HG02623 (cell line): ENCODE data around the gene ZSWIM8.
"Not testable (repeated sequence)": the region's sequence is repeated elsewhere in the genome, so short reads cannot be mapped to it uniquely, and the experiment has no call there.

Experiments
- ATAC-seq: cut with Tn5 transposase; IDR thresholded peaks from one replicate; pipeline ENCODE4 v1.9.1; 2021; ENCODE audit warnings: moderate library complexity; ENCODE audit not compliant: unreplicated experiment

ZSWIM8 gene

DNA sequence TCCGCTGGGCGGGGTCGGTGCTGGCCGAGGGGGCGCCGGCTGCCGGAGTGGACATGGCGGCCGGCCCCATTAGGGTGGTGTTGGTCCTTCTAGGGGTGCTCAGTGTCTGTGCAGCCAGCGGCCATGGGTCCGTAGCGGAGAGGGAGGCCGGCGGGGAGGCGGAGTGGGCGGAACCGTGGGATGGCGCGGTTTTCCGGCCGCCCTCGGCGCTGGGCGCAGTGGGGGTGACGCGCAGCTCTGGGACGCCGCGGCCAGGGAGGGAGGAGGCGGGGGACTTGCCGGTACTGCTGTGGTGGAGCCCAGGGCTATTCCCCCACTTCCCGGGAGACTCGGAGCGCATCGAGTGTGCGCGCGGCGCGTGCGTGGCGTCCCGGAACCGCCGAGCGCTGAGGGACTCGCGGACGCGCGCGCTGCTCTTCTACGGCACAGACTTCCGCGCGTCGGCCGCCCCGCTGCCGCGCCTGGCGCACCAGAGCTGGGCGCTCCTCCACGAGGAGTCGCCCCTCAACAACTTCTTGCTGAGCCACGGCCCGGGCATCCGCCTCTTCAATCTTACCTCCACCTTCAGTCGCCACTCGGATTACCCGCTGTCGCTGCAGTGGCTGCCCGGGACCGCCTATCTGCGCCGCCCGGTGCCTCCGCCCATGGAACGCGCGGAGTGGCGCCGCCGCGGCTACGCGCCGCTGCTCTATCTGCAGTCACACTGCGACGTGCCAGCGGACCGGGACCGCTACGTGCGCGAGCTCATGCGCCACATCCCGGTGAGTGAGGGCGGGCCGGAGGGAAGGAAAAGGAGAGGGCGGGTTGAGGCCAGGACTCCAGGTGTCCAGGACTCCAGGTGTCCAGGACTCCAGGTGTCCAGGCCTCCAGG, 12.9 kb upstream of the ZSWIM8 start:
- peak; percentile 53 for ATAC-seq

DNA sequence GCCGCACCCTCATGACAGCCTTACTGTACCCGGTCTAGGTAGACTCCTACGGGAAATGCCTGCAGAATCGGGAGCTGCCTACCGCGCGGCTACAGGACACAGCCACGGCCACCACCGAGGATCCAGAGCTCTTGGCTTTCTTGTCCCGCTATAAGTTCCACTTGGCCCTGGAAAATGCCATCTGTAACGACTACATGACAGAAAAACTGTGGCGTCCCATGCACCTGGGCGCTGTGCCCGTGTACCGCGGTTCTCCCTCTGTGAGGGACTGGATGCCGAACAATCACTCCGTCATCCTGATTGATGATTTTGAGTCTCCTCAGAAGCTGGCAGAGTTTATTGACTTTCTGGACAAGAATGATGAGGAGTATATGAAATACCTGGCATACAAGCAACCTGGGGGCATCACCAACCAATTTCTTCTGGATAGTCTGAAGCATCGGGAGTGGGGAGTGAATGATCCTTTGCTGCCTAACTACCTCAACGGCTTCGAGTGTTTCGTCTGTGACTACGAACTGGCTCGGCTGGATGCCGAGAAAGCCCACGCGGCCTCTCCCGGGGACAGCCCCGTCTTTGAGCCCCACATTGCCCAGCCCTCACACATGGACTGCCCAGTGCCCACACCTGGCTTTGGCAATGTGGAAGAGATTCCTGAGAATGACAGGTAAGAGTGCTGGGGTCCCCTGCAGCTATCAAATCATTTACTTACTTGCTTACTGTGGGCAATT, 12.1 kb upstream of the ZSWIM8 start:
- ATAC-seq: no peak

DNA sequence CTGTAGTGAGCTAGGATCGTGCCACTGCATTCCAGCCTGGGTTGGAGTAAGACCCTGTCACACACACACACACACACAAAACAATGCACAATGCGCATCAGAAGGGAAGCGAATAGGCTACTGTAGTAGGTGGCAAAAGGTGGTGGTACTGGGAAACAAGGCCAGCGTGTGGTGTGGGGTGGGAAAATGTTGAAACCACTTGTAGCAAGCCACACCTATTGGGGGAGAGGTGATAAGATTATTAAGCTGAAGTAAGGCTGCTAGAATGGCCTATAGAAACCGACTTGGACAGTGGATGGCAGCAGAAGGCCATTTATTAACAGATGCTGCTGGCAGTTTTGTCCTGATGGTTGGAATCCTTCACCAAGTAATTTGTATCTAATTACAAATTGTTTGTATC, 10.8 kb upstream of the ZSWIM8 start:
- ATAC-seq: no peak

DNA sequence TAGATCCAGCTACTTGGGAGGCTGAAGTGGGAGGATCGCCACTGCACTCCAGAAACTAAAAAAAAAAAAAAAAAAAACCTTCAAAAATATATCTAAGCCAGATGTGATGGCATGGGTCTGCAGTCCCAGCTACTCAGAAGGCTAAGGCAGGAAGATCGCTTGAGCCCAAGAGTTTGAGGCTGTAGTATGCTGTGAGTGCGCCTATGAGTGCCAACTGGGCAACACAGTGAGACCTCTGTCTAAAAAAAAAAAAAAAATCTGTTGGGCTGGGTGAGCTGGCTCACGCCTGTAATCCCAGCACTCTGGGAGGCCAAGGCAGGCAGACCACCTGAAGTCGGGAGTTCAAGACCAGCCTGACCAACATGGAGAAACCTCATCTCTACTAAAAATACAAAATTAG, 6.4 kb upstream of the ZSWIM8 start:
- ATAC-seq: no peak

DNA sequence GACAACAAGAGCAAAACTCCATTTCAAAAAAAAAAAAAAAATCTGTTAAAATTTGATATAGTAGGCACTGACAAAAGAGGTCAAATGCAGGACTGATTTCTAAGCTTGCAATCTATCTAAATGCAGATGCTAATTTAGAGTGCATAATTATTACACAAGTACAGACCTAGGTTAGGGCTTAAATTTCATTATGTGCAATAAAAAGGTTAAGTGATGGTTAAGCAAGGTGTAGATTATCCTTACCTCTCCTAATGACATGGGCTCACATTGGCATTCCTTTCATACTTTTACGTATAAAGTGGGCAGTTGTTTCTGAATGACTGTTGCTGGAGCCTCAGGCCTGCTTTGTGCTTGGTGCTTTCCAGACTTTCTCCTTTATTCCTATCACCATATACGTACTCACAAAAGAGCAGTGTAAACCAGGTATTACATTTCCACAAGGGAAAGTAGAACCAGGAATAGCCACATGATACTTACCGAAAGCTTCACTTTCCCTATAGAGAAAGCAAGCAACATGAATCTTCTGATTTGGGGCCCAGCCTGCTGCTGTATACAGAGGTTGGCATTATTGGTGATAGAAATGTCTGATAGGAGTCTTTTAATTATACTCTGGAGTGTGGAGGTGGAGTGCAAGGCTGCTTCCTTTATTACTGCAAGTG, 5.7 kb upstream of the ZSWIM8 start:
- no peak for ATAC-seq

DNA sequence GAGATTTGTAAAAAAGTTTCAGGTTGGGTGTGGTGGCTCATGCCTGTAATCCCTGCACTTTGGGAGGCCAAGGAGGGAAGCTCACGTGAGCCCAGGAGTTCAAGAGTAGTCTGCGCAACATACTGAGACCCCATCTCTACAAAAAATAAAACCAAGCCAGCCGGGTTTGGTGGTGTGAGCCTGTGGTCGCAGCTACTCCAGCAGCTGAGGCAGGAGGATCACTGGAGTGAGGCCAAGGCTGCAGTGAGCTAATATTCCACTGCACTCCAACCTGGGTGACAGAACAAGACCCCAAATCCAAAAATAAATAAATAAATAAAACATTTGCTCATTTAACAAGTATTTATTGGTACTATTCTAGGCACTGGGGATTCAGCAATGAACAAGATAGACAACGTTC, 5.1 kb upstream of the ZSWIM8 start:
- ATAC-seq: no peak

DNA sequence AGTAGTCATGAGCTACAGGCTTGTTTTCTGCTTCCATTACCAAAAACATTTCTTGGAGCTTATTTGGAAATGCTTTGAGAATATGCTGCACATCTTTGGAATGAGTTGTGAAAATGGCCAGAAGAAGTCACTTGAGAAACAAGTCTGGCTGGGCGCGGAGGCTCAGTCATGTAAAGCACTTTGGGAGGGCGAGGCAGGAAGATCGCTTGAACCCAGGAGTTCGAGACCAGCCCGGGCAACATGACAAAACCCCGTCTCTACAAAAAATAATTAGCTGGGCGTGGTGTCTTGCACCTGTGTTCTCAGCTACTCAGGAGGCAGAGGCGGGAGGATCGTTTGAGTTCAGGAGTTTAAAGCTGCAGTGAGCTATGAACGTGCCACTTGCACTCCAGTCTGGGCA, 4.4 kb upstream of the ZSWIM8 start:
- ATAC-seq: no peak

DNA sequence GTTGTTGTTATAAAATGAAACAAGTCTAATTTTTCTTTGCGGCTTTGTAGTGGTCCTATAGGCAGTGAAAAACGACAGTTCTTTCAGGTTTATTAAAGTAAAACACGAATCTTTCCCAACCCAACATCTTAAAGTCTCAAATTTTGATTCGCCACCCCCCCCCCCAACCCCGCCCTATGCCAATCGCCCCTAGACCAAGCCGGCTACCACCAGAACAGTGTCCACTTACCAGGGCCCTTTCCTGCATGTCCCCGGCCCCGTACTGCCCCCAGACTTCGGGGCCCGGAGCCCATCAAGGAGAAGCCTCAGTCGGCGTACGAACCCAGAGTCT, 3.9 kb upstream of the ZSWIM8 start:
- peak; percentile 2 for ATAC-seq

GRCh38 chr10:73781879-73782748, 3.3 kb upstream of the ZSWIM8 start, which contains the start of gene CHCHD1:
Gene CHCHD1 (plus strand): TSS chr10:73782048. CDS start chr10:73782076, 28 bp downstream.
- ATAC-seq: peak; percentile 38

DNA sequence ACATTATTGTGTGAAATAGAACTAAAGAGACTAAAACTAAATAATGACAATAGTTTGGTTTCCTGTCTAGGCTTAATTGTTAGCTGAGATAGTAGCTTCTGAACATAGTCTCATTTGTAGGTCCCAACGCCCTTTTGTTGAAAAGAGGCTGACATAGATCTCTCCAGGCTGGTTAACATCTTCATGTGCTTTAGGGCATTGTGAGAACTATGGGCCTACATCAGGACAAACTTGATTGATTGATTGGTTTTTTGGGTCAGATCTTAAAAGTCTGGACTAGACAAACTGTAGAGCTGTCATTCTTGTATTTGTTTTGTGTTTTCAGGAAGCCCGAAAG, 2.7 kb upstream of the ZSWIM8 start:
- ATAC-seq: no peak

GRCh38 chr10:73785721-73786511, 510 bp downstream of the ZSWIM8 start:
- ATAC-seq: peak; percentile 13

GRCh38 chr10:73786512-73786885, 1.1 kb downstream of the ZSWIM8 start:
- no peak for ATAC-seq

GRCh38 chr10:73787031-73787800, 1.8 kb downstream of the ZSWIM8 start:
- ATAC-seq: not testable (repeated sequence)

GRCh38 chr10:73788864-73789658, 3.7 kb downstream of the ZSWIM8 start:
- no peak for ATAC-seq

- ATAC-seq: no peak
These were observed 4.3 kb downstream of the ZSWIM8 start for GRCh38 chr10:73789659-73790055.

- no peak for ATAC-seq
These were observed 5.7 kb downstream of the ZSWIM8 start for GRCh38 chr10:73790886-73791625.

GRCh38 chr10:73791871-73792400, 6.5 kb downstream of the ZSWIM8 start:
- no peak for ATAC-seq

DNA sequence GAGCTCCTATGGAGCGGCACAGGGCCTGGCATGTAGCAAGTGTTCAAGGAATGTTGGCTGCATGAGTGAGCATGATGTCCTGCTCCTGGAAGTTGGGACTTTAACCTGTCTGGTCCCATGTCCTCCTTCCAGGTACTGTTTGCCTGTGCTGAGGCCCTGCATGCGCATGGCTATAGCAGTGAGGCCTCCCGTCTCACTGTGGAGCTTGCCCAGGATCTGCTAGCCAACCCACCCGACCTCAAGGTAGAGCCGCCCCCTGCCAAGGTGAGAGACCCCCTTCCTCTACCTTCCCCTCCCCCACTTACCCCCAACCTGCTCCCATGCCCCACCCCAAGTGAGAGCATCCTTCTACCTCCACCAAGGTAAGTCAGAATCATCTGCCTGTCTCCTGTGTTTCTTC, 8.1 kb downstream of the ZSWIM8 start:
- no peak for ATAC-seq
